ENCODE results near the gene TPRG1. TPM values are rescaled to one million over a fixed set of nuclear protein-coding genes. Genes with fewer than 3 reads are reported as not detected.

Gene TPRG1
- total RNA-seq, 4 donors from 2014 or later = 0.66 to 23.1 (median 5.6) TPM; not detected in 1

DNA sequence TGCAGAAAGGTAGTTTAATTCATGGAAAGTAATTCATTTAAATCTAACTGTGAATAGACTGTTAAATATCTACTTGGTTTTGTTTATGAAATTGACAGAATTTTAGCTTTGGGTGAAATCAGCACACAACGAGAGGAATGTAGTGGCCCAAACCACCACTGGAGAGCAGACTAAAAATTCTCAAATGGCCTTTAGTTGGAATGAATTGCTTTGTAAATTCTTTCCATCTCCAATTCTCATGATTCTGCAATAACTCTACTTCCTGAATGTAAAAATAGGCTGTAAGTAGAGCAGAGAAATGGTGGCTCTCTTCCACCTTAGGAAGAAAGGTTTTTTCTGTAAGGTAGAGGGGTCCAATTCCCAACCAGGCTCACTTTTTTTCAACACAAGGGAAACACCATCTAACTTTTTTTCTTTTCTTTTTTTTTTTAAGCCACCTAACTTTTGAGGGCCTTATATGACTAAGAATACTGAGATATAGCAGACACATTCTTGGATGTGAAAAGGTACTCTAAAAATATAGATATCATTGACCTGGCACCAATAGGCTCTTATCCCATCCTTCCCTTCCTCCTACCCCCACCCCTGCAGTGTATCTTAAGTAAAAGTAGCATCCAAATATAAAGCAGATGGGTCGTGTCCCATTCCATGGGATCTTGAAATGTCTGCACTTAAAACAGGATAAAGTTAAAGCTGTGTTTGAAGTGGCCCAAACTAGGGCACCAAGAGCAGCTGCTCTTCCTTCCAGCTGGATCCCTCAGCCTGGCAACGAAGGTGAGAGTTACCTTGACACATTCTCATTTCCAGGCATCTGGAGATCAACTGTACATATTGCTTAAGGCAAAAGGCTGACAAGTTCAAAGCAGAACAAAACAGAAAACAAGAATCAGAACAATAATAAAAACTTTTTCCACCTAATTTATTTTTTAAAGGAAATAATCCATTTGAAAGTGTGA, 194.1 kb downstream of the TPRG1 start:
- Histone ChIP-seq H3K36me3 (no peaks in the 10 kb centered on the region), H3K9me3 (no peaks in the 10 kb centered on the region), H3K4me1 (no peaks in the 10 kb centered on the region), H3K27me3 (no peaks in the 10 kb centered on the region), H3K27ac (no peak overlapping the region), H3K4me3 (no peak overlapping the region)
- TF ChIP-seq POLR2A (IDR thresholded peaks at IDR 0.05) = no peak
- TF ChIP-seq, protein P1, sequence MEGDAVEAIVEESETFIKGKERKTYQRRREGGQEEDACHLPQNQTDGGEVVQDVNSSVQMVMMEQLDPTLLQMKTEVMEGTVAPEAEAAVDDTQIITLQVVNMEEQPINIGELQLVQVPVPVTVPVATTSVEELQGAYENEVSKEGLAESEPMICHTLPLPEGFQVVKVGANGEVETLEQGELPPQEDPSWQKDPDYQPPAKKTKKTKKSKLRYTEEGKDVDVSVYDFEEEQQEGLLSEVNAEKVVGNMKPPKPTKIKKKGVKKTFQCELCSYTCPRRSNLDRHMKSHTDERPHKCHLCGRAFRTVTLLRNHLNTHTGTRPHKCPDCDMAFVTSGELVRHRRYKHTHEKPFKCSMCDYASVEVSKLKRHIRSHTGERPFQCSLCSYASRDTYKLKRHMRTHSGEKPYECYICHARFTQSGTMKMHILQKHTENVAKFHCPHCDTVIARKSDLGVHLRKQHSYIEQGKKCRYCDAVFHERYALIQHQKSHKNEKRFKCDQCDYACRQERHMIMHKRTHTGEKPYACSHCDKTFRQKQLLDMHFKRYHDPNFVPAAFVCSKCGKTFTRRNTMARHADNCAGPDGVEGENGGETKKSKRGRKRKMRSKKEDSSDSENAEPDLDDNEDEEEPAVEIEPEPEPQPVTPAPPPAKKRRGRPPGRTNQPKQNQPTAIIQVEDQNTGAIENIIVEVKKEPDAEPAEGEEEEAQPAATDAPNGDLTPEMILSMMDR (IDR thresholded peaks at IDR 0.05) = no peak
- DNase-seq = no peak

DNA sequence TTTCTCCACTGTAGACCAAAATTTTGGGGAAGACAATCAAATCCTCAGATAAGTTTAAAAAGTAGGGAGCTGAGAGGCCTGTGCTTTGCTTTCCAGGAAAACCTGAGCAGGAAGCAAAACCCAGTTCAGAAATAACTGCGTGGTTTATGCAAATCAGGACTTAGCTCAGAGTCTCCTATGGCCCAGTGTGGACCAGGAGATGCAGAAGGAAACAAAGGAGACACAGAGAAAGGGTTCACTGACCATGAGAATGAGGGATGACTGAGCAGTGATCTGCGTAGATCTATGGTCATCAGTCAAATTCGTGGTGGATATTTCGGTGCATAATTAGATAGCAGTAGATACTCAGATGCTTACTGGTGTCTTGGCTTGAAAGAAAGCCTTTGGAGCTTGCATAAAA, 196.6 kb downstream of the TPRG1 start:
- H3K36me3 ChIP-seq = no peaks in the 10 kb centered on the region
- no peak overlapping the region for H3K27ac ChIP-seq
- DNase-seq = no peak
- H3K27me3 ChIP-seq = no peaks in the 10 kb centered on the region
- H3K9me3 ChIP-seq = no peaks in the 10 kb centered on the region
- TF ChIP-seq POLR2A (IDR thresholded peaks at IDR 0.05) = no peak
- TF ChIP-seq, protein P1 (IDR thresholded peaks at IDR 0.05) = no peak
- H3K4me1 ChIP-seq = no peaks in the 10 kb centered on the region
- H3K4me3 ChIP-seq = no peak overlapping the region

DNA sequence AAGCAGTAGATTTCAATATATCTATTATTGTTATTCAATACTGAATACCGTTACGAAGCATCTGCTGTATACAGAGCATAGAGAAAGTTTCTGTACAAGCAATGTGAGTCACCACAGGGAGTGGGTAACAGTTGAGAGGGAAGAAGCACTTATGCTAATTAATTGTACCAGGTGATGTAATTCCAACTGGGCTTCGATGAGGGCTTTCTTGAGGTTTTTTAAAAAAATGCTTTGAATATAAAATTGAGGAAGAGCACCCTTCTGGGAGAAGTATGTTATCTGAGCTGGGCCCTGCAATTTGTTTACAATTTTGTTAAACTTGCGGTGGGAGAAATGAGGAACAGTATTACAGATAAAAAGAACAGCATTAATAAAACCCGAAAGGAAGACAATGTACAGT, 197.9 kb downstream of the TPRG1 start:
- Histone ChIP-seq H3K27me3 (no peaks in the 10 kb centered on the region), H3K4me3 (no peak overlapping the region), H3K9me3 (no peaks in the 10 kb centered on the region), H3K36me3 (no peaks in the 10 kb centered on the region), H3K27ac (no peak overlapping the region), H3K4me1 (no peaks in the 10 kb centered on the region)
- no peak for DNase-seq
- no peak for TF ChIP-seq POLR2A (IDR thresholded peaks at IDR 0.05)
- TF ChIP-seq, protein P1 (IDR thresholded peaks at IDR 0.05) = no peak

DNA sequence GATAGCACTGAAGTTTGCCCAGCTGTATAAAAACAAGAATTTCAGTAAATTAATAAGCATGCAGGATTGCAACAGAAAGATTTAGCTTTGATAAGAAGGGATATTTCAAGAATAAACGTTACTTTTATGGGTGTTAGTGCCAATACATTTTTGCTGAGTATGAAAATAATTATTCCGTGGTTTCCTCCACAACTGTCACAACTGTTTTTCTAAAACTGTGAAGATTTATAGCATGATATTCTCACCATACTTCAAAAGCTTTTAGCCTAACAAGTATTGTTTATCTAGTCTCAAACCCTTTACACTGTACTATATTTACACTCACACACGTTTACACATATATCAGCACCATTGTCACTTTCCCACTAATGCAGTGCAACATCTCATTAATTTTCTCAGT, 200.5 kb downstream of the TPRG1 start:
- TF ChIP-seq, protein P1 (IDR thresholded peaks at IDR 0.05) = no peak
- no peak for TF ChIP-seq POLR2A (IDR thresholded peaks at IDR 0.05)
- no peaks in the 10 kb centered on the region for H3K4me1 ChIP-seq
- no peak overlapping the region for H3K27ac ChIP-seq
- no peaks in the 10 kb centered on the region for H3K36me3 ChIP-seq
- H3K9me3 ChIP-seq = no peaks in the 10 kb centered on the region
- no peaks in the 10 kb centered on the region for H3K27me3 ChIP-seq
- H3K4me3 ChIP-seq = no peak overlapping the region
- DNase-seq = no peak

All from Peyer's patch (tissue), 4 donors.